ENCODE measurements around the gene KIZ.

The KIZ gene

GRCh38 chr20:21294755-21295154, 168.9 kb downstream of the KIZ start:
- no peak for DNase-seq (ENCODE audit: low read depth)
- TF ChIP-seq CTCF (IDR thresholded peaks at IDR 0.05; ENCODE audit: insufficient read depth, low read depth, low read length, missing control alignments), result no peak

More at GRCh38 chr20:21294755-21295154, 168.9 kb downstream of the KIZ start:
- no peak overlapping the region for H3K4me3 ChIP-seq (ENCODE audit: low read depth, low read length)
